Stromal cell of bone marrow (primary cell): Measurements from ENCODE around the gene EML1.

ENCODE experiments used
- DNase-seq: peaks from one replicate; pipeline ENCODE4 v3.0.0-alpha.2; 2012; ENCODE audit warnings: low read depth

EML1 gene

GRCh38 chr14:99905121-99905520 lies 111.9 kb downstream of the EML1 start:
- no peak for DNase-seq

GRCh38 chr14:99907761-99908652 lies 114.8 kb downstream of the EML1 start:
- no peak for DNase-seq

- no peak for DNase-seq
Observed at GRCh38 chr14:99908653-99909250, 115.5 kb downstream of the EML1 start.

GRCh38 chr14:99909513-99910064 lies 116.4 kb downstream of the EML1 start:
- no peak for DNase-seq

- DNase-seq = peak; percentile 89
Observed at GRCh38 chr14:99910337-99911309, 117.4 kb downstream of the EML1 start.

GRCh38 chr14:99915305-99916090 lies 122.3 kb downstream of the EML1 start:
- DNase-seq = no peak

- DNase-seq = no peak
Observed at GRCh38 chr14:99916091-99916383, 122.8 kb downstream of the EML1 start.

- DNase-seq = no peak
Observed at GRCh38 chr14:99918781-99919180, 125.6 kb downstream of the EML1 start.

GRCh38 chr14:99921425-99921824 lies 128.2 kb downstream of the EML1 start:
- no peak for DNase-seq

GRCh38 chr14:99924379-99924778 lies 131.2 kb downstream of the EML1 start:
- DNase-seq = no peak

GRCh38 chr14:99925471-99925870 lies 132.3 kb downstream of the EML1 start:
- no peak for DNase-seq

GRCh38 chr14:99928963-99929362 lies 135.8 kb downstream of the EML1 start:
- DNase-seq = no peak

- DNase-seq = no peak
Observed at GRCh38 chr14:99929601-99930000, 136.4 kb downstream of the EML1 start.

GRCh38 chr14:99930420-99931274 lies 137.4 kb downstream of the EML1 start:
- no peak for DNase-seq

GRCh38 chr14:99931308-99931707 lies 138.1 kb downstream of the EML1 start:
- DNase-seq = no peak

GRCh38 chr14:99936056-99936455 lies 142.8 kb downstream of the EML1 start:
- no peak for DNase-seq

GRCh38 chr14:99936738-99937474 lies 143.7 kb downstream of the EML1 start:
- DNase-seq = no peak

GRCh38 chr14:99937475-99938244 lies 144.4 kb downstream of the EML1 start:
- DNase-seq = no peak

- DNase-seq = no peak
Observed at GRCh38 chr14:99938376-99938775, 145.2 kb downstream of the EML1 start.
